ENCODE measurements around the gene TRIP13. TPM values are rescaled to one million over a fixed set of nuclear protein-coding genes. Genes with fewer than 3 reads are reported as not detected.

TRIP13 gene
- total and polyA plus RNA-seq, 2 experiments from 2014 or later: 19.5 to 20.4 TPM

DNA sequence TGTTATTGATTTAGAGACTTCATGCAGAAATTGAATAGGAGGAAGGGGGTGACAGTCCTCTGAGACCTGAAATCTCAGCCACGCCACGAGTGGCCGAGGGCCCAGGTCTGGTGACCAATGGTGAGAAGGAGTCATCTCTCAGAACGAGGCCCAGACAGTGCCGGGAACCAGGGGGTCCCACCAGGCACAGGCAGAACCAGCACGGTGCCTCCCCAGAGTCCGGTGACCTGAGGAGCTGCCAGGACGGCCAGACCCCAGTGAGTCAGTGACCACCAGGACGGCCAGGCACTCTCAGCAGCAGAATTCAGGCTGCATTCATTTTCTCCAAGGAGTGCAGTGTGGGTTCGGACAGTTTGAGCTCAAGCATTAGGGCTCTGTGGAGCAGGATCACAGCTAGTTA is 72.1 kb downstream of the TRIP13 start:
- peaks cover 12% of the 10 kb centered on the region for H3F3A ChIP-seq (ENCODE audit: insufficient read depth)
- no peaks in the 10 kb centered on the region for H3K9me3 ChIP-seq (ENCODE audit: low read depth)
- peaks cover 48% of the 10 kb centered on the region for H3K27me3 ChIP-seq (replicated peaks; ENCODE audit: insufficient read depth)
- H2AFZ ChIP-seq: no peak overlapping the region
- 79 to 81% methylated on average over 10 of the region's 10 CpGs for WGBS, 2 experiments (ENCODE audit: low coverage in 1 of 2, low lambda C conversion rate in 2 of 2, missing lambda C conversion rate in 2 of 2)
- no peak overlapping the region for H3K9ac ChIP-seq
- no peak overlapping the region for H3K4me2 ChIP-seq (ENCODE audit: unreplicated experiment)
- no peak for DNase-seq
- no peaks in the 10 kb centered on the region for H3K79me2 ChIP-seq (ENCODE audit: insufficient read depth)
- in situ Hi-C loops (cut with MboI): no loop called here
- H3K27ac ChIP-seq: no peak overlapping the region
- H3K4me1 ChIP-seq (ENCODE audit: insufficient read depth): peaks cover 21% of the 10 kb centered on the region
- TF ChIP-seq EZH2 (IDR thresholded peaks at IDR 0.05; ENCODE audit: insufficient read depth, poor library complexity, severe bottlenecking): no peak
- TF ChIP-seq EZH2phosphoT487 (IDR thresholded peaks at IDR 0.05; ENCODE audit: insufficient read depth, low read depth): no peak
- no peak overlapping the region for H3K4me3 ChIP-seq
- H4K20me1 ChIP-seq (ENCODE audit: insufficient read depth): no peaks in the 10 kb centered on the region
- no peaks in the 10 kb centered on the region for H3K36me3 ChIP-seq (ENCODE audit: low read depth)
- H3K9me2 ChIP-seq (ENCODE audit: insufficient read depth): no peaks in the 10 kb centered on the region

- no peak for TF ChIP-seq EZH2phosphoT487 (IDR thresholded peaks at IDR 0.05; ENCODE audit: insufficient read depth, low read depth)
- no peak for TF ChIP-seq EZH2 (IDR thresholded peaks at IDR 0.05; ENCODE audit: insufficient read depth, poor library complexity, severe bottlenecking)
- Histone ChIP-seq H4K20me1 (ENCODE audit: insufficient read depth) (no peaks in the 10 kb centered on the region), H3K36me3 (ENCODE audit: low read depth) (no peaks in the 10 kb centered on the region), H3K9me3 (ENCODE audit: low read depth) (no peaks in the 10 kb centered on the region), H3K79me2 (ENCODE audit: insufficient read depth) (no peaks in the 10 kb centered on the region), H3K9ac (no peak overlapping the region), H3K27me3 (replicated peaks; ENCODE audit: insufficient read depth) (peaks cover 58% of the 10 kb centered on the region), H3F3A (ENCODE audit: insufficient read depth) (peaks cover 12% of the 10 kb centered on the region), H3K4me3 (no peak overlapping the region), H3K4me2 (ENCODE audit: unreplicated experiment) (no peak overlapping the region), H3K9me2 (ENCODE audit: insufficient read depth) (no peaks in the 10 kb centered on the region), H2AFZ (no peak overlapping the region), H3K4me1 (ENCODE audit: insufficient read depth) (peaks cover 21% of the 10 kb centered on the region), H3K27ac (no peak overlapping the region)
- in situ Hi-C loops (cut with MboI): no loop called here
- DNase-seq: no peak
- WGBS, 2 experiments (ENCODE audit: low coverage in 1 of 2, low lambda C conversion rate in 2 of 2, missing lambda C conversion rate in 2 of 2): 82% methylated on average over 31 to 32 of the region's 32 CpGs
Observed at GRCh38 chr5:965604-966344, 73.1 kb downstream of the TRIP13 start.

- Histone ChIP-seq H3K27me3 (replicated peaks; ENCODE audit: insufficient read depth) (peaks cover 63% of the 10 kb centered on the region), H3K9me3 (ENCODE audit: low read depth) (no peaks in the 10 kb centered on the region), H3K9me2 (ENCODE audit: insufficient read depth) (no peaks in the 10 kb centered on the region), H3K79me2 (ENCODE audit: insufficient read depth) (no peaks in the 10 kb centered on the region), H3F3A (ENCODE audit: insufficient read depth) (peaks cover 12% of the 10 kb centered on the region), H3K4me2 (ENCODE audit: unreplicated experiment) (no peak overlapping the region), H3K4me3 (no peak overlapping the region), H4K20me1 (ENCODE audit: insufficient read depth) (no peaks in the 10 kb centered on the region), H3K9ac (no peak overlapping the region), H2AFZ (no peak overlapping the region), H3K4me1 (ENCODE audit: insufficient read depth) (peaks cover 21% of the 10 kb centered on the region), H3K36me3 (ENCODE audit: low read depth) (no peaks in the 10 kb centered on the region), H3K27ac (no peak overlapping the region)
- no peak for DNase-seq
- 68 to 69% methylated on average over 9 of the region's 9 CpGs for WGBS, 2 experiments (ENCODE audit: low coverage in 1 of 2, low lambda C conversion rate in 2 of 2, missing lambda C conversion rate in 2 of 2)
- in situ Hi-C loops (cut with MboI): no loop called here
- TF ChIP-seq EZH2 (IDR thresholded peaks at IDR 0.05; ENCODE audit: insufficient read depth, poor library complexity, severe bottlenecking): no peak
- no peak for TF ChIP-seq EZH2phosphoT487 (IDR thresholded peaks at IDR 0.05; ENCODE audit: insufficient read depth, low read depth)
Observed at GRCh38 chr5:966345-966710, 73.6 kb downstream of the TRIP13 start.

GRCh38 chr5:966941-967340 is 74.3 kb downstream of the TRIP13 start:
- Histone ChIP-seq H3K4me1 (ENCODE audit: insufficient read depth) (peaks cover 21% of the 10 kb centered on the region), H4K20me1 (ENCODE audit: insufficient read depth) (no peaks in the 10 kb centered on the region), H3K9me3 (ENCODE audit: low read depth) (no peaks in the 10 kb centered on the region), H3K9ac (no peak overlapping the region), H3K4me3 (no peak overlapping the region), H2AFZ (no peak overlapping the region), H3K27ac (no peak overlapping the region), H3K27me3 (replicated peaks; ENCODE audit: insufficient read depth) (peaks cover 70% of the 10 kb centered on the region), H3K9me2 (ENCODE audit: insufficient read depth) (no peaks in the 10 kb centered on the region), H3K36me3 (ENCODE audit: low read depth) (no peaks in the 10 kb centered on the region), H3F3A (ENCODE audit: insufficient read depth) (peaks cover 12% of the 10 kb centered on the region), H3K4me2 (ENCODE audit: unreplicated experiment) (no peak overlapping the region), H3K79me2 (ENCODE audit: insufficient read depth) (no peaks in the 10 kb centered on the region)
- DNase-seq: no peak
- in situ Hi-C loops (cut with MboI): no loop called here
- TF ChIP-seq EZH2phosphoT487 (IDR thresholded peaks at IDR 0.05; ENCODE audit: insufficient read depth, low read depth) (no peak), EZH2 (IDR thresholded peaks at IDR 0.05; ENCODE audit: insufficient read depth, poor library complexity, severe bottlenecking) (no peak)
- WGBS, 2 experiments (ENCODE audit: low coverage in 1 of 2, low lambda C conversion rate in 2 of 2, missing lambda C conversion rate in 2 of 2): 67 to 79% methylated on average over 6 of the region's 6 CpGs

Other genes starting within 250 kb of the TRIP13 start
- gene TPPP, start 199.5 kb upstream of the TRIP13 start, total RNA-seq (2014; rRNA removed; shearing (Covaris generic)): 0.13 TPM in 1 of 2 replicates, not detected in the other
- gene TPPP, start 199.5 kb upstream of the TRIP13 start, polyA plus RNA-seq (2016; fragmentation: Nextera tagmentation; extraction: Ambion mirVana): not detected in 2 replicates
- gene ZDHHC11B, start 108.2 kb upstream of the TRIP13 start, total RNA-seq (2014; rRNA removed; shearing (Covaris generic)): not detected in 2 replicates
- not detected in 2 replicates for gene ZDHHC11B, start 108.2 kb upstream of the TRIP13 start, polyA plus RNA-seq (2016; fragmentation: Nextera tagmentation; extraction: Ambion mirVana)
- gene ZDHHC11, start 41.9 kb upstream of the TRIP13 start, total RNA-seq (2014; rRNA removed; shearing (Covaris generic)): 0.65 TPM in 1 of 2 replicates, not detected in the other
- 0.19 and 0.26 TPM in 2 replicates for gene ZDHHC11, start 41.9 kb upstream of the TRIP13 start, polyA plus RNA-seq (2016; fragmentation: Nextera tagmentation; extraction: Ambion mirVana)
- gene BRD9, start 83 bp upstream of the TRIP13 start, total RNA-seq (2014; rRNA removed; shearing (Covaris generic)): 25.9 and 30.6 TPM in 2 replicates
- 16.8 and 18.2 TPM in 2 replicates for gene BRD9, start 83 bp upstream of the TRIP13 start, polyA plus RNA-seq (2016; fragmentation: Nextera tagmentation; extraction: Ambion mirVana)
- gene NKD2, start 115.9 kb downstream of the TRIP13 start, total RNA-seq (2014; rRNA removed; shearing (Covaris generic)): not detected in 2 replicates
- not detected in 2 replicates for gene NKD2, start 115.9 kb downstream of the TRIP13 start, polyA plus RNA-seq (2016; fragmentation: Nextera tagmentation; extraction: Ambion mirVana)
- gene SLC12A7, start 219.2 kb downstream of the TRIP13 start, total RNA-seq (2014; rRNA removed; shearing (Covaris generic)): 1.6 and 1.9 TPM in 2 replicates
- gene SLC12A7, start 219.2 kb downstream of the TRIP13 start, polyA plus RNA-seq (2016; fragmentation: Nextera tagmentation; extraction: Ambion mirVana): 0.46 and 0.75 TPM in 2 replicates